GM19193 (cell line): ENCODE data around the gene CD180.

Experiments
- POLR2A ChIP-seq: IDR thresholded peaks from 4 replicates; pipeline ENCODE4 v1.6.1; 2011; ENCODE audit not compliant: insufficient read depth, insufficient read length; ENCODE audit errors: extremely low read depth

Gene CD180

DNA sequence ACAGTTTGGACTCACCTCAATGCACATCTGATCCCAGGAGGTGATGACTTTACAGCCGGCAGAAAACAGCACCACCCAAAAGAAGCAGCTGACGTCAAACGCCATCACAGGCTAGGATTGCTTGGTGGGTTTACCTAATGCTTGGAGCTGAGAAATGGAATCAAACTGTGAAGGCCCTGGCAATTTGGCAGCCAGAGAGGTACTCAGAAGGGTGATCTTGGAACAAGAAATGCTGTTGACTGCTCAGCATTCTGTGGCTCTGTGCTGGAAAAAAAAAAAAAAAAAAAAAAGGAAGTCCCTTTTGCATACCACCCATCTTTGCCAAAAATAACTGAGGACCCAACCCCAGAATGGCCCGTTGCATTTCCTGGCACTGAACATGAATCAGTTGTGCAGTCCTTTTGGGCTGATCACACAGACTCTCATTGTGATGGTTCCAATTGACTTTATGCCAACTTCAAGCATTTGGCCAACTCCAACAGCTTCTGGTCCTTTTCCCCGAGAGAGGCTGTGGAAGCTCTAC, at the start of gene CD180:
Gene CD180, minus strand, starts transcription at position 263 of the 523 bp plus-strand sequence. Its CDS starts 158 bp downstream, at position 105.
- TF ChIP-seq POLR2A = peak; percentile 61

DNA sequence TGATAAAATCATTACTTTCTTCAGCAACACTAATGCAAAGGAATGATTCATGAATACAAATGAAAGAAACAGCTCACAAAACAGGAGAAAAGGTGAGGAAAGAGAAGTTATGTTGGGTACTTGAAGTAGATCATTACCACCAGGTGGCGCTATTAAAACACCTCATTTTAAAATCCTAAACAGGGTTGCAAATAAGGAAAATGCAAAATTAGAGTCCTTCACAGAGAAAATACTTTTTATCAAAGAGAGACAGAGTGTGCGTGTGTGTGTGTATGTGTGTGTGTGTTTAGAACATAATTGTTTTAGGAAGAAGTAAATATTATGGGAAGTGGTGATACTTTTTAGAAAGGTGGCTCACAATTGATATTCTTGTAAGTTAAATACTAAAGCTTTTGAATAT, 49.5 kb upstream of the CD180 start:
- no peak for TF ChIP-seq POLR2A

DNA sequence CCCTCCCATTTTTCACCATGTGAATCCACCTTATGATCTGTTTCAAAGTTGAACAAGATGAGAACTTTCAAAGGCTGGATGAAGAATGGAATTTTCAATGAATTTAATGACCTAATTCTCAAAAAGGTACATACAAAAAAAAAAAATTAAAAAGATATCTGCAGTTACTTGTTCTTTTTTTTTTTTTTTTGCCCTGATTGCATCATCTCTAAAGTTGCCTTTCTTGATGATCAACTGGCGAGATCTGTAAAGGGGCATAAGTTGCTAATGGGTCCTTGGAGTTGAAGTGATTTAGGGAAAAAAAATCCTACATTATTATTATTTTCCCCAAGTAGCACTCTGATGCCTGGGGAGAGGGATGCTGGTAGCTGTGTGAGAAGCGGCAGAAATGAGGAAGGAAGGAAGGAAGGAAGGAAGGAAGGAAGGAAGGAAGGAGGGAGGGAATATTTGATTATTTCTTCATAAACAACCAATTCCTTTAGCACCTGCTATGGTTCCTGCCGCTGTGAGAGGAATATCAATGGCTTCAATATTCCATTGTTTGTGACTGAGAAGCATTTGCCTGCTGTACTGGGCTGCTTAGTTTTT, 48.8 kb upstream of the CD180 start:
- TF ChIP-seq POLR2A = no peak

DNA sequence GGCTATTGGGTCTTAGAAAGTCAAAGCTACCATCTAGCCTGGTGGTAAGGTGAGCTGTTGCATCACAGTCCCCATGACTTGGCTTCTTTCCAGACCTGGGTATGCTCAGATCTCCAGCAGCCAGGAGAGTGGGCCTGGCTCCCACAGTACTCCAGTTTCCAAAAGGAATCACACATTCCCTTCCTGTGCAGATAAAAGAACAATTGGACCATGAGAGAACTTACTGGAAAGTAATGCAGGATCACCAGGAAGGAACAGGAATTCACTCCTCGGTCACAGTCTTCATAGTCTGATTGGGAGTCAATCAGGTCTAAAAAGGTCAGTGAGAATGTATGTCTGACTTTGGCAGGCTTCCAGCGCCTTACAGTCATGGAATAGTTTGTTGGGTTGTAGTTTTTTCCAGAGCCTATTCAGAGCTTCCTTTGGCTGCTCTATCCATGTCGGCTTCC, 47.8 kb upstream of the CD180 start:
- no peak for TF ChIP-seq POLR2A

DNA sequence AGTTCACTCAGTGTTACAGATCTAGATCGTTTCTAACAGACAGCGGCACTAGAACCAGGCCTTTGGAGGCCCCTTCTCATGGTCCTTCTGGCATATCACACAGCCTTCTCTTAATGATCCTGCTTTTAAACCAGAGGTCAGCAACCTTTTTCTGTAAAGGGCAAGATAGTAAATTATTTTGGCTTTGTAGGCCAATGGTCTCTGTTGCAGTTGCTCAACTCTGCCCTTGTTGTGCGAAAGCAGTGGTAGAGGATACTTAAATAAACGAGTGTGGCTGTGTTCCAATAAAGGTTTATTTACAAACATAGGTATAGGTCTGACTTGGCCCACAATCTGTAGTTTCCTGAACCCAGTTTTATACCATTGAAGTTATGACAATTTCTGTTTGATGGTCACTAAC, 47.3 kb upstream of the CD180 start:
- no peak for TF ChIP-seq POLR2A

DNA sequence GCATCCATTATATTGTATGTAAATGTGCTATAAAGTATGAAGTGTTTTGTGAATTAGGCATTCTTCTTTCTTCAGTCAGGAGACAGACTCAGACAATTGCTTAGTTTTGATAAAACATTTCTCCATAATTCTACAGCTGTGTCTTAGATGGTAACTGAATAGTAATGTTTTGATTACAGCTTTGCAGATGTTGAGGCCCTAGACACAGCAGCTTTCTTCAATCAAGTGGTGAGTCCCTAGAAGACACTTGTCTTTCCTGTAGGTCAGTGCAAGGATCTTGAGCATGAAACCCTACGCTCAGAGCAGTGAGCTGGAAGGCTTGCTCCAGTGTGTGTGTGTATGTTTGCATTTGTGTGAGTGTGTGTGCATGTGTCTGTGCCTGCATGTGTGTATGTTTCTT, 46.8 kb upstream of the CD180 start:
- no peak for TF ChIP-seq POLR2A

DNA sequence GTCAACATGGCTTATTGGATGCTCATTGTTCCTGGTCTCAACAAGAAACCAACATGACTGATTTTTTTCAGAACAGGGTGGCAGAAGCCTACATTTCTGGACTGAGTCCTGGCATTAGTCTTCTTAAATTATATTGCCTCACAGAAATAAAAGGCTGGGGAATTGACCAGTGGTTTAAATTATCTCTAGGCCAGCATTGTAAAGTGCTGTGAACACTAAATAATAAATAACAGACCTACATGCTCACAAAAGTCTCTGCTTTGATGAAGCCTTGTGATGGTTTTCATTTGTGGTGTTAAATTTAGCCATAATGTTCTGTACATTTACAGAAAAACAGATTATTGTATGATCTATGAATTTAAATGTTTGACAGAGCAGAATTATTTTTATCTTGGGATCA, 44.7 kb upstream of the CD180 start:
- TF ChIP-seq POLR2A = no peak

DNA sequence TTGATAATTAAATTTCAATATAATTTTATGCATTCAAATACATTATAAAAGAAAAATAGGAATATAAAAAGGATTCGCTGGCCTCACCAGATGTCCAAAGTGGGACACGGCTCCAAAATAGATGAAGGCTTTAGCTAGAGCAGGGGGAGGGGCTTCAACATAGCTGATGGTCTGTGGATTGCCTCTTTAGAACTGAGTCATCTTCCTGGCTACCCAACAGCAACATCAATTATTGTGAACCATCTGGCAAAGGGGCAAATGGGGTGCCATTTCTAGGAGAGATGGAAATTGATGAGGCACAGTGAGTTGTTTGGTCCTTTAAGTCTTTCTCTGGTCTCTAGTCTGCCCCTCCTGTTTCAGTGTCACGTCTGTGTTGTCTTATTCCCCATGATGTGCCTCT, 44.2 kb upstream of the CD180 start:
- TF ChIP-seq POLR2A = no peak

DNA sequence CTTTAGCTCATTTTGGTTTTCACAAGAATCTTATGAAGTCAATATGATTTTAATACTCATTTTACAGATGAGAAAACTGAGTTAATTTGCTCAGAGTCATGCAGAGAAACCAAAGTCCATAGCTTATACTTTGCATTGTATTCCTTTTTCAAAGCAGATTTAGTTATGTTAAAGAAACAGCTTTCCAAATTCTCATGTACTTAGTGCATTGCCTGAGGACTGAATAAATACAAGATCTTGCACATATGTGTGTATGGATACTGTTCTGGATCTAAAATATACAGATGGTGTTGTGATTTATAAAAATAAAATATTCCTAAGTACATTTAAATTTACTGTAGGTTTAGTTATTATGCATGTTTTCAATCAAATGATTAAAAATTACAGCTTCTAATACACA, 43.5 kb upstream of the CD180 start:
- no peak for TF ChIP-seq POLR2A

DNA sequence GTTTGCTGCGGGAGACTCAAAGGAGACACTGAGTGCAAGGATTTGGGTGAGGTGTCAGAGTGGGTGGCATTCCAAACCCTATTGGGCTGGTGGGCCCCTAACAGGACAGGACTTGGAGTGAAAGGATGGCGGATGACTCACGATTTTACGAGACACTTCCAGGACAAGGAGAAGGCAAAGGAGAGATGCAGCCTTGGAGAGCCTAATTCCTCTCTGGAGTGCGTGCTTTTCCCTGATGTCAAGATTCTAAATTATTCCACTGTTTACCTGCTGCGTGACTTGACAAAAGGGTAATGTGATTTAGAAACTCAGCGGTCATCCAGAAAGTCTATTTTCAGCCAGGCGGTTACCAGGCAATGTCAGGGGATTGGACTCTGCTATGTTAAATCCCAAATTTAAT, 41.6 kb upstream of the CD180 start:
- TF ChIP-seq POLR2A = no peak

DNA sequence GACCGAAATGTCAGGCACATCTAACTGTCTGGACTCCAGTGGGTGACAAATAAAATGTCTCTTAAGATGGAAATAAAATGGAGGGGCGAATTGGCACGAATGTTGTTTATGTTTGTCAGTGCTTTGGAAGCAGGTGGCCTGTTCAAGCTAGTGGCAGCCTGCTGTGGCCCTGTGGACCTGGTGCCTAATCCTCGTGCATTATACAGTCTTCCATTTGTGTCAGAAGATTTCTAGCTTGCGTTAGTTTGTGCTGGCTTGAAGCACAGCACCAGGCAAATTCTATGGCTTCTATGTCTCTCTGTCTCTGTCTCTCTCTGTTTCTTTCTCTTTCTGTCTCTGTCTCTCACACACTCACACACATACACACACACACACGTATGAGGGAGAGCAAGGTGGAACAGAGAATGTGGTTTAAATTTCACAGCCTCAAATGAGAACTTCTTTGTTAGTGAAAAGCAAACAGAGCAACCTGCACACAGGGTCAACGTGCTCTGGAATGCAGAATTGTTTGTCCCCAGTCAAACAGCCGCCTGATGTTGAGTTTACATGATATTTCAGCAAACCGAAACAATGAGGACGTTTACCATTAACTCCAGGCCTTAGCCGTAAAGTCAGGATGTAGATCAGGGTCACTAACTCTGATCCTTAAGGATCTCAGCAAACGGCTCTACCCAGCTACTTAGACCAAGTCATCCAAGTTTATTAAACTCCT, 39.0 kb upstream of the CD180 start:
- no peak for TF ChIP-seq POLR2A

DNA sequence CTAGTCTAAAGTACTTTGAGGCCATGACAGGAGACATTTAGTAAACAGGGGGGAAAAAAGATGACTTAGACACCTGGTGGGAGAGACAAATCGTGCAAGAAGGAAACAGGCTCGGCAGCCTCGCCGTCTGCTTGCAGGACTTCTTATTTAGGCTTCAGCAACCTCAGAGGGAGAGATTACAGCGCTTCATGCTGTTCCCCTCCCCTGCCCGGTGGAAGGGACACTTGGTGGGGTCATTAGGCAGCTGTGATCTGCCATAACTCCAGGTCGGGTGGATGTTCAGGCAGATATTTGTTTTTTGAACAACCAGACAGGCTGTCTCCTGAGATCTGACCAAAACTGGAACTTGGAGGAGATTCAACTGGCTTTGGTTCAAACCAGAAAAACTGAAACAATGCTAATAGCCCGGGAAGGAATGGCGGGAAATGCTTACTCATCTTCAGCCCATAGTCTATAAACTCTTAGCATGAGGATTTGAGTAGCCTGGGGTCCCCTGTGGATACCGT, 38.1 kb upstream of the CD180 start:
- no peak for TF ChIP-seq POLR2A

DNA sequence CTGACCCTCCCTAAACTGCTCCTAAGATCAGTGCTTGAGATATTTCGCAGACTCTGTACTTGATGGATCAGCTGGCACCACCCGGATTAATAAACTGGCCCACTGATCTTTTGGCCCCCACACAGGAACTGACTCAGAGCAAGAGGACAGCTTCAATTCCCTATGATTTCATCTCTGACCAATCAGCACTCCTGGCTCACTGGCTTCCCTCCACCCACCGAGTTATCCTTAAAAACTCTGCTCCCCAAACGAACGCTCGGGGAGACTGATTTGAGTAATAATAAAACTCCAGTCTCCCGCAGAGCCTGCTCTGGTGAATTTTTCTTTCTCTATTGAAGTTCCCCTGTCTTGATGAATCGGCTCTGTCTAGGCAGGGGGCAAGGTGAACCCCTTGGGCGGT, 36.5 kb upstream of the CD180 start:
- TF ChIP-seq POLR2A = no peak

DNA sequence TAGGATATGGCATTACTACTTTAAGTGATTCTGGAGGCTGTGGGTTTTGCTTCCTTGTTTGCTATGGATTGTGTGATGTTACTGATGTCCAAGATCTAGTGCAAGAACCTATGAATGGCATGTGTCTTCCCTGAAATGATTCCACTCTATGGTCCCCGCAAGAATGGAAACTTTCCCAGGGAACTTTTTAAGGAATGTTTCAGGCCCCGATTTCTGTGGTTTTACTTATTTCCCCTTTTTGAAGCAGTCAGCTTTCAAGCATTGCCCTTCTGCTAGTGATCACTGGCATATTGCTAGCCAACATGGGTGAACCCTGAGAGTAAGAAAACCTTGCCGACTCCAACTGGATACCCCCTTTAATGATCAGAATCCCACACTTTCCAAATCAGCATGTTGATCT, 26.6 kb upstream of the CD180 start:
- TF ChIP-seq POLR2A = no peak

DNA sequence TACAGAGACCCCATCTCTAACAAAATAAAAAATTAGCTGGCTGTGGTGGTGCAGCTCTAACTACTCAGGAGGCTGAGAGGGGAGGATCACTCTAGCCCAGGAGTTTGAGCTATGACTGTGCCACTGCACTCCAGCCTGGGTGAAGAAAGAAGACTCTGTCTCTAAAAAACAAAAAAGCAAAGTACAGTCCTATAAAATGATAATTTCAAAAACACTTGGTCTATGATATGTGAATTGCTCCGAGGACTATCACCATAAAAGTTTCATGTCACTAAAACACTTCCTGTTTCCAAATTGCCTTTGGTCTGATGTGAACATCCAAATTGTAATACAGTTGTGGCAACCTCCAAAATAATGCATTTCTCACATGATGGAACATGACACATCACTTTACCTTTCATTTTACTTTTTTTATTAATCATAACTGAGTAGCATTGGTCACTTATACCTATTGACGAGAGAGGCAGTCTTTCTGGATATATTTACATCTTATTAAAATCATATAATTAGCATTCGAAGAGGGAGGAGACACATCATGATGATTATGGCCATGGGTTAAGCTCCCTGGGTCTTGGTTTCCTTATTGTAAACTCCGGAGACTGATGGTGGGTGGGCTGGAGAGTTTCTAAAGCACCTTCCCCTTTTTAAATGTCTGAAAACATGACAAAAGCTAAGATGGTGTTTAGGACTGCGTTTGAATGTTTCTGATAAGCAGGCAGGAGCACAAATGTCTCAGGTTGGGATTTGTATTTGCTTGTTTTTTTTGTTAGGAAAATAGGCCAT, 25.8 kb upstream of the CD180 start:
- TF ChIP-seq POLR2A = no peak
